Measurements from ENCODE around the gene EHMT2.

DNA sequence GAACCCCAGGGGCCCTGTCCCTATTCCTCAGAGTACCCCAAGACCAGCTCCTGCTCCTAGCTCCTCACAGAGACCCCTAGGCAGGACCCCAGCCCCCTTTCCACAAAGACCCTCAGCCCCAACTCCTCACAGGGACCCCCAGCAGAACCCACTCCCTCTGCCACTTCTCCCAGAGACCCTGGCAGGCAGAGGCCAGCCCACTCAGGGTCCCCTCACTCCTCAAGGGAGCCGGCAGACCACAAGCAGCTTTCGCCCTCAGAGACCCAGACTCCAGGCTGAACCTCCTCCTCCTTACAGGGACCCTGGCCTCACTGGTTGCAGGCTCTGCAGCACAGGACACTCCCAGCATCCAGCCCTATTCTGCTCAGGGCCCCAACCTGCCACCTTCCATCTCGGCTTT is 19.3 kb downstream of the EHMT2 start:
- TF ChIP-seq, protein P1, sequence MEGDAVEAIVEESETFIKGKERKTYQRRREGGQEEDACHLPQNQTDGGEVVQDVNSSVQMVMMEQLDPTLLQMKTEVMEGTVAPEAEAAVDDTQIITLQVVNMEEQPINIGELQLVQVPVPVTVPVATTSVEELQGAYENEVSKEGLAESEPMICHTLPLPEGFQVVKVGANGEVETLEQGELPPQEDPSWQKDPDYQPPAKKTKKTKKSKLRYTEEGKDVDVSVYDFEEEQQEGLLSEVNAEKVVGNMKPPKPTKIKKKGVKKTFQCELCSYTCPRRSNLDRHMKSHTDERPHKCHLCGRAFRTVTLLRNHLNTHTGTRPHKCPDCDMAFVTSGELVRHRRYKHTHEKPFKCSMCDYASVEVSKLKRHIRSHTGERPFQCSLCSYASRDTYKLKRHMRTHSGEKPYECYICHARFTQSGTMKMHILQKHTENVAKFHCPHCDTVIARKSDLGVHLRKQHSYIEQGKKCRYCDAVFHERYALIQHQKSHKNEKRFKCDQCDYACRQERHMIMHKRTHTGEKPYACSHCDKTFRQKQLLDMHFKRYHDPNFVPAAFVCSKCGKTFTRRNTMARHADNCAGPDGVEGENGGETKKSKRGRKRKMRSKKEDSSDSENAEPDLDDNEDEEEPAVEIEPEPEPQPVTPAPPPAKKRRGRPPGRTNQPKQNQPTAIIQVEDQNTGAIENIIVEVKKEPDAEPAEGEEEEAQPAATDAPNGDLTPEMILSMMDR (conservative IDR thresholded peaks at IDR 0.05), result no peak
- no peak for TF ChIP-seq ZFX (IDR thresholded peaks at IDR 0.05)

Data from C4-2B (cell line).